PC-3 (cell line): ENCODE results near the gene HIVEP3. TPM values are rescaled to one million over a fixed set of nuclear protein-coding genes. Genes with fewer than 3 reads are reported as not detected.

Experiments used
- ATAC-seq: fragments of 200-7000 bp; cut with Tn5 transposase; 2 replicates; pipeline ENCODE4 v1.9.1; 2020; ENCODE audit warnings: mild to moderate bottlenecking, moderate library complexity
- BruUV-seq: library from RNA; stranded (reverse); fragments of 400-500 nt; replicated peaks from 2 replicates; lab custom pipeline; 2021; lab: Mats Ljungman, UMichigan
- CTCF ChIA-PET: fragments of 300-600 bp; sonication (Branson Sonifier 250); formaldehyde crosslinking; loops from one replicate; lab custom pipeline; 2022; ENCODE audit warnings: antibody characterized with exemption; lab: Charles Lee
- POLR2A ChIA-PET: fragments of 300-600 bp; sonication (Branson Sonifier 250); formaldehyde crosslinking; loops from one replicate; lab custom pipeline; 2022; ENCODE audit warnings: antibody characterized with exemption; ENCODE audit not compliant: unreplicated experiment; lab: Charles Lee
- DNase-seq: peaks from one replicate; pipeline ENCODE4 v3.0.0-alpha.2; 2015
- H2AFZ ChIP-seq: fragments of 300-600 bp; sonication (generic); 2 replicates; pipeline ENCODE4 v1.6.0; 2016; ENCODE audit warnings: antibody characterized with exemption, low read length
- H3F3A ChIP-seq: fragments of 300-600 bp; sonication (generic); one replicate; pipeline ENCODE4 v1.6.0; 2017; ENCODE audit warnings: antibody characterized with exemption, low read length, control low read depth, mild to moderate bottlenecking; ENCODE audit not compliant: unreplicated experiment
- H3K27ac ChIP-seq: fragments of 300-600 bp; sonication (generic); 2 replicates; pipeline ENCODE4 v1.5.1; 2016; ENCODE audit warnings: mild to moderate bottlenecking, low read length
- H3K27me3 ChIP-seq: fragments of 300-600 bp; sonication (generic); 2 replicates; pipeline ENCODE4 v1.6.1; 2016; ENCODE audit warnings: low read length, mixed read lengths
- H3K36me3 ChIP-seq: fragments of 300-600 bp; sonication (generic); 2 replicates; pipeline ENCODE4 v1.6.1; 2016; ENCODE audit warnings: low read depth, mixed run types, low read length, mixed read lengths
- H3K4me1 ChIP-seq: fragments of 300-600 bp; sonication (generic); 2 replicates; pipeline ENCODE4 v1.5.1; 2016; ENCODE audit warnings: low read length; ENCODE audit not compliant: insufficient read depth
- H3K4me2 ChIP-seq: fragments of 300-600 bp; sonication (generic); 2 replicates; pipeline ENCODE4 v1.6.0; 2016; ENCODE audit warnings: low read length
- H3K4me3 ChIP-seq: fragments of 300-600 bp; sonication (generic); 2 replicates; pipeline ENCODE4 v1.5.1; 2016; ENCODE audit warnings: mild to moderate bottlenecking, low read length, mixed read lengths
- H3K79me2 ChIP-seq: fragments of 300-600 bp; sonication (generic); 2 replicates; pipeline ENCODE4 v1.6.1; 2017; ENCODE audit warnings: low read length, mixed read lengths
- H3K9ac ChIP-seq: fragments of 300-600 bp; sonication (generic); 2 replicates; pipeline ENCODE4 v1.6.0; 2016; ENCODE audit warnings: mild to moderate bottlenecking, low read length
- H3K9me2 ChIP-seq: fragments of 300-600 bp; sonication (generic); replicated peaks from 2 replicates; pipeline ENCODE4 v1.6.1; 2016; ENCODE audit warnings: mixed run types, low read length, mixed read lengths
- H3K9me3 ChIP-seq: fragments of 300-600 bp; sonication (generic); 2 replicates; pipeline ENCODE4 v1.6.1; 2016; ENCODE audit warnings: low read length, mixed read lengths
- H4K20me1 ChIP-seq: fragments of 300-600 bp; sonication (generic); 2 replicates; pipeline ENCODE4 v1.6.1; 2016; ENCODE audit warnings: low read length, mixed read lengths
- CTCF ChIP-seq: fragments of 300-600 bp; sonication (generic); conservative IDR thresholded peaks from 2 replicates; pipeline ENCODE4 v1.5.1; 2017; ENCODE audit warnings: antibody characterized with exemption, low read depth, mild to moderate bottlenecking, low read length
- EZH2 ChIP-seq: fragments of 300-600 bp; sonication (generic); IDR thresholded peaks from one replicate; pipeline ENCODE4 v1.6.1; 2017; ENCODE audit warnings: antibody characterized with exemption, mild to moderate bottlenecking, low read length; ENCODE audit not compliant: unreplicated experiment
- EZH2phosphoT487 ChIP-seq: fragments of 300-600 bp; sonication (generic); IDR thresholded peaks from 2 replicates; pipeline ENCODE4 v1.6.1; 2018; ENCODE audit warnings: mild to moderate bottlenecking, antibody characterized with exemption, low read length, borderline replicate concordance
- intact Hi-C: fragments of 100-400 bp; cut with micrococcal nuclease; formaldehyde crosslinking; loops from 2 replicates; pipeline ENCODE4 v1.9.0; 2023
- total RNA-seq: library from RNA; depleted of rRNA; stranded (reverse); fragments of >200 nt; gene quantifications from 2 replicates; pipeline ENCODE4 v1.2.3, GENCODE V29; 2014

The HIVEP3 gene
- total RNA-seq, 1 experiment from 2014 or later: 9.8 TPM

GRCh38 chr1:41733021-41733420, 185.7 kb downstream of the HIVEP3 start:
- Histone ChIP-seq H3F3A (no peaks in the 10 kb centered on the region), H3K36me3 (no peaks in the 10 kb centered on the region), H3K9me2 (no peaks in the 10 kb centered on the region), H3K9ac (no peak overlapping the region), H3K27ac (no peak overlapping the region), H2AFZ (no peak overlapping the region), H3K9me3 (no peaks in the 10 kb centered on the region), H3K4me3 (no peak overlapping the region), H3K27me3 (no peaks in the 10 kb centered on the region), H4K20me1 (no peaks in the 10 kb centered on the region), H3K79me2 (no peaks in the 10 kb centered on the region), H3K4me2 (no peak overlapping the region), H3K4me1 (no peaks in the 10 kb centered on the region)
- ATAC-seq (no peak), DNase-seq (no peak)
- BruUV-seq: no TSS peak
- ChIA-PET POLR2A (no interaction called here), CTCF (no interaction called here)
- intact Hi-C loops: no loop called here
- TF ChIP-seq CTCF (no peak), EZH2phosphoT487 (no peak), EZH2 (no peak)

- BruUV-seq: no TSS peak
- no peak for DNase-seq
- Histone ChIP-seq H3K4me3 (no peak overlapping the region), H3K4me2 (no peak overlapping the region), H3K36me3 (no peaks in the 10 kb centered on the region), H4K20me1 (no peaks in the 10 kb centered on the region), H3F3A (no peaks in the 10 kb centered on the region), H3K9me3 (no peaks in the 10 kb centered on the region), H3K27me3 (no peaks in the 10 kb centered on the region), H3K9ac (no peak overlapping the region), H3K4me1 (no peaks in the 10 kb centered on the region), H3K27ac (no peak overlapping the region), H3K79me2 (no peaks in the 10 kb centered on the region), H2AFZ (no peak overlapping the region), H3K9me2 (no peaks in the 10 kb centered on the region)
- CTCF ChIA-PET: no interaction called here
- ATAC-seq: no peak
- no peak for TF ChIP-seq EZH2
- TF ChIP-seq EZH2phosphoT487: no peak
- TF ChIP-seq CTCF: no peak
- intact Hi-C loops: no loop called here
- POLR2A ChIA-PET: no interaction called here
Measured at GRCh38 chr1:41731516-41732030, 187.1 kb downstream of the HIVEP3 start.

- Histone ChIP-seq H2AFZ (no peak overlapping the region), H3F3A (no peaks in the 10 kb centered on the region), H3K4me2 (no peak overlapping the region), H3K9me3 (no peaks in the 10 kb centered on the region), H3K4me3 (no peak overlapping the region), H3K27me3 (no peaks in the 10 kb centered on the region), H3K9ac (no peak overlapping the region), H3K9me2 (no peaks in the 10 kb centered on the region), H4K20me1 (no peaks in the 10 kb centered on the region), H3K4me1 (no peaks in the 10 kb centered on the region), H3K79me2 (no peaks in the 10 kb centered on the region), H3K27ac (no peak overlapping the region), H3K36me3 (no peaks in the 10 kb centered on the region)
- no TSS peak for BruUV-seq
- DNase-seq: no peak
- POLR2A ChIA-PET: no interaction called here
- intact Hi-C loops: no loop called here
- ATAC-seq: no peak
- CTCF ChIA-PET: no interaction called here
- TF ChIP-seq EZH2phosphoT487: no peak
- TF ChIP-seq CTCF: no peak
- no peak for TF ChIP-seq EZH2
Measured at GRCh38 chr1:41730806-41731205, 187.9 kb downstream of the HIVEP3 start.
